Retinal pigment epithelial cell (primary cell): ENCODE measurements around the gene TNRC6C.

Experiments
- DNase-seq: peaks from one replicate; pipeline ENCODE4 v3.0.0-alpha.2; 2010; ENCODE audit warnings: low read depth
- H3K4me3 ChIP-seq: 2 replicates; pipeline ENCODE4 v1.5.1; 2011; ENCODE audit warnings: mild to moderate bottlenecking, low read length, control low read depth, moderate library complexity
- TF ChIP-seq, protein P1 (sequence below): conservative IDR thresholded peaks from 2 replicates; pipeline ENCODE4 v1.5.1; 2011; ENCODE audit warnings: low read depth, low read length, control low read depth, inconsistent platforms

TNRC6C gene

DNA sequence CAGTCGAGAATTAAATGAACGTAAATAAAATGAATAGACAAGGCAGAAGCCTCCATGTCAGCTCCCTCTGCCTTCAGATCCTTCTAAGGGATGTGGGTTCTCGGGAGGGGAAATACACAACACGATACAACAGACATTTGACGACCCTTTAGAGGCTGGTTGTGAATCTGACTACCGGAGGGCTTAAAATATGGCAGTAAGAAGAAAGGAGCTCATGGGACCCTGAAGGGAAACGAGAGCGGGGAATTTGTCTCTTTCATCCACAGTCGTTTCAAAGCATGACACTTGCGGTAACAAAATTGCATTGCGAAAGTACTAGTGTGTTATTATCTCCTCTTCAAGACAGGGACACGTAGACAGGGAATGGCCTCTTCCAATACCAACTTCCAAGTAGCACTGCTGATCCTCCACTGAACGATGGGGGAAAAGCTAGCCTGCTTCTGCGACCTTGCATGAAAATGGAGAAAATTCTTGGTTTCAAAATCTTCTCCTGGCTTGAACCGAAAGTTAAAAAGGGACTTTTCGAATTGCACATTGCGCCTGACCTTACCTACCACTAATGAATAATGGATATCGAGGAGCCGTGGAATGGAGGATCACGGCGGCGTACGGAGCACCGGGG is 1.2 kb upstream of the TNRC6C start:
- TF ChIP-seq, protein P1, sequence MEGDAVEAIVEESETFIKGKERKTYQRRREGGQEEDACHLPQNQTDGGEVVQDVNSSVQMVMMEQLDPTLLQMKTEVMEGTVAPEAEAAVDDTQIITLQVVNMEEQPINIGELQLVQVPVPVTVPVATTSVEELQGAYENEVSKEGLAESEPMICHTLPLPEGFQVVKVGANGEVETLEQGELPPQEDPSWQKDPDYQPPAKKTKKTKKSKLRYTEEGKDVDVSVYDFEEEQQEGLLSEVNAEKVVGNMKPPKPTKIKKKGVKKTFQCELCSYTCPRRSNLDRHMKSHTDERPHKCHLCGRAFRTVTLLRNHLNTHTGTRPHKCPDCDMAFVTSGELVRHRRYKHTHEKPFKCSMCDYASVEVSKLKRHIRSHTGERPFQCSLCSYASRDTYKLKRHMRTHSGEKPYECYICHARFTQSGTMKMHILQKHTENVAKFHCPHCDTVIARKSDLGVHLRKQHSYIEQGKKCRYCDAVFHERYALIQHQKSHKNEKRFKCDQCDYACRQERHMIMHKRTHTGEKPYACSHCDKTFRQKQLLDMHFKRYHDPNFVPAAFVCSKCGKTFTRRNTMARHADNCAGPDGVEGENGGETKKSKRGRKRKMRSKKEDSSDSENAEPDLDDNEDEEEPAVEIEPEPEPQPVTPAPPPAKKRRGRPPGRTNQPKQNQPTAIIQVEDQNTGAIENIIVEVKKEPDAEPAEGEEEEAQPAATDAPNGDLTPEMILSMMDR, result no peak
- peak overlapping the region; percentile 57 for H3K4me3 ChIP-seq
- no peak for DNase-seq

DNA sequence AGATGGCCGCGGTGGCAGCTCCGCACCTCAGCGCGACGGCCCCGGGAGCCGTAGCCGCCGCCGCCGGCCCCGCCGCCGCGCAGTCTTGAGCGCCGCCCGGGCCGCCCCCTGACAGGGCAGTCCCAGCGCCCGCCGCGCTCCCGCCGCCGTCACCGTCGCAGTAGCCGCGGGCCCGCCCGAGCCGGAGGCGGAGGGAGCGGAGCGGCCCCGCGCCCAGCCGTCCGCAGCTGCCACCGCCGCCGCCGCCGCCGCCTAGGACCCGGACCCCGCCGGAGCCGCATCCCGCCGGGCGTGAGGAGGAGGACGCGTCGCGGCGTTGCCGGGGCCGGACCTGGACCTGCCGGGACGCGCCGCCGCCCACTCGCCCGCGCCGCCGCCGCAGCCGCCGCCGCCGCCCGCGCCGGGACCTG is 218 bp downstream of the TNRC6C start:
- no peak for DNase-seq
- TF ChIP-seq, protein P1, result no peak
- peak overlapping the region; percentile 19 for H3K4me3 ChIP-seq

DNA sequence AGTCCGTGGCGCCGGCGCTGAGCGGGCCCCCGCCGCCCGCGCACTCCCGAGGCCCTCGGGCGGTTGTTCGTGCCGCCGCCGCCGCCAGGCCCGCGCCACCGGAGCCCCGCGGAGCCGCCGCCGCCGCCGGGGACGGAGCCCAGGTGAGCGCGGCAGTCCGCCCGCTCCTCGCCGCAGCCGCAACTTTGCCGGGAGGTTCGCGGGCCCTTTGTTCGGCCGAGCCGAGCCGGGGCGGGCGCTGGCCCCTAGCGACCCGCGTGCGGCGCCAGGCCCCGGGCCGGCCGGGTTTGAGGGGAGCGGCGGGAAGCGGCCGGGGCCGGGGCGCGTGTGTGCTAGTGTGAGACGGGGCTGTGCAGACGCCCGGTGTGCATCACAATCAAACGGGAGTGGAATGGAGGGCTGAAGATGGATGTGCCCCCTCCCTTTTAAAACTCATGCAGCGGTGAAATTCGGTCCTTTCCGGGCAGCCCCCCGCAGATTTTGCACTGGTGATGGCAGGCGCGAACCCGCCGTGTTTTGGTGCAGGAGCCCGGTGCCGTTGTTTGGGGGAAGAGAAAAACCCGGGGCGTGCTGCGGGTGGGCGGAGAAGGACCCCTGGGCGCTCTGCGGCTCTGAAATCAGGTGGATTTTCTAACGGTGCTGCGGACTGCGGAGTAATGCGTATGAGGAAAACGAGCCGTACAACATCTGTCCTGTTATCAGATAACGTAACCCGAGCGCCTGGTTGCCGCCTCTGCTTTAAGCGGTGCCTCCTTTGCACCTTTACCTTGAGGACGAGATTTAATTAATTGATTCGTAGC is 823 bp downstream of the TNRC6C start:
- no peak for DNase-seq

DNA sequence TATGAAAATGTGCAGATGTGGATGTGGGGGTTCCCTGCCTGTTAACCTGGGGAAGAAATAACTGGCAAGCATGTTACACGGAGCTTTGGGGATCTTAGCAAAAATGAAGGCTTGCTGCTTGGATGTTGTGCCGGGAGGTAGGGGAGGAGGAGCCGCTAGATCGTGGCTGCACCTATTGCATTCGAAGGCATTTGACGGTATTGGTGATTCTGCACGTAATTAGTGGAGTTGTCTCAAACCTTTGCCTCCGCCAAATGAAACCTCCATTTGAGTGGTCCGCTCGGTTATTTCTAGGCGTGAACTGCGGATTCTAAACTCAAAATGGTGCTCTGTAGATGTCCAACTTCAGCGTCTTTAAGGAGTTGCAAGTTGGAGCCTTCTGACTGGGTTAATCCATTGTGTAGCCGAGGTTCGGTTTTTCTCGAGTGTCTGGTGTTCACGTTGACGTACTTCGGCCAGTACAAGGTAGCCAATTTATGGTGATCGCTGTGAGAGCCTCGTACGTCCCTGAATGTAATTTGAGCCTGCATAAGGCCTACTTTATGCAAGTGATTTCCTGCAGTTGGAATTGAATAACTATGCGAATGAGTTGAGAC is 1.5 kb downstream of the TNRC6C start:
- DNase-seq, result no peak
- H3K4me3 ChIP-seq, result peak overlapping the region; percentile 65
- TF ChIP-seq, protein P1, result no peak

More for the DNA sequence above, 823 bp downstream of the TNRC6C start:
- TF ChIP-seq, protein P1, result no peak
- H3K4me3 ChIP-seq, result peak overlapping the region; percentile 65

DNA sequence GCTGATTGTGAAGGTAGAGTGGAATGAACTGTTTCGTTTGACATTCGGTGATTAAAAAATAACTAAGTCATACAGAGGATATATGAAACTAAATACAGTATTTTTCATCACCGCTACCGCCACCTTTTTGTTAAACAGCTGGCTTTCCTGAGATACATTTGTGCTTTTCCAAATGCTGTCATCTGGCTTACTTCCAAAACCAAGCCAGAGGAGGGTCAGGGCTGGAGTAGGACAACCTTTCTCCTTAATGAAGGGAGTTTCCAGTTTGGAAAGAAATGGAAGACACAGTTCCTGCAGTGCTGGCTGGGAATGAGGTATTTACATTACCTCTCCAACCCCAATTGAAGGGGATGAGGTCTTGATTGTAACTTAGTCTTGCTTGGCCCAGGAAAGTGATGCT is 3.2 kb downstream of the TNRC6C start:
- no peak for DNase-seq
- H3K4me3 ChIP-seq, result no peak overlapping the region
- TF ChIP-seq, protein P1, result no peak

DNA sequence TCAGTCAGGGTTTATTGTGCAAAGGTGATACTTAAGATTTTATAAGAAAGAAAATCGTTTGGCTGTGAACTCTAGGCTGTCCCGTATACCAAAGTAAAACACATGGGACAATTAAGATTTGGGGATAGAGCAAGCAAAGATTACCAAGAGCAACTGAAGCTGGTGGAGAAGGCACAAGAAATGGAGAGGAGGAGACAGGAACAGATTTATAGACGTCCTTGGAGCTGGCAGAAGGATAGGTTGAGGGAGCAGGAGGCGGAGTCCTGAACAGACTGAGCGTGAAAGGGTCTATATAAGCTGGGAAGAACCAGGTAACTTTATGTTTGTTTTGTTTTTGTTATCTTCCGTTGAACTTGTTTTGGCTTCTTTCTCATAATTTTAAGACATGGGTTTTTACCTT is 3.8 kb downstream of the TNRC6C start:
- DNase-seq, result no peak
- no peak overlapping the region for H3K4me3 ChIP-seq
- TF ChIP-seq, protein P1, result no peak
